GM18867 (cell line): Measurements from ENCODE around the gene EMILIN1.
"Not testable (repeated sequence)": the region's sequence is repeated elsewhere in the genome, so short reads cannot be mapped to it uniquely, and the experiment has no call there.

Experiments used
- ATAC-seq: cut with Tn5 transposase; IDR thresholded peaks from one replicate; pipeline ENCODE4 v1.9.1; 2021; ENCODE audit warnings: mild to moderate bottlenecking, moderate library complexity; ENCODE audit not compliant: unreplicated experiment

Gene EMILIN1

GRCh38 chr2:27092696-27093429 lies 14.4 kb downstream of the EMILIN1 start:
- no peak for ATAC-seq

DNA sequence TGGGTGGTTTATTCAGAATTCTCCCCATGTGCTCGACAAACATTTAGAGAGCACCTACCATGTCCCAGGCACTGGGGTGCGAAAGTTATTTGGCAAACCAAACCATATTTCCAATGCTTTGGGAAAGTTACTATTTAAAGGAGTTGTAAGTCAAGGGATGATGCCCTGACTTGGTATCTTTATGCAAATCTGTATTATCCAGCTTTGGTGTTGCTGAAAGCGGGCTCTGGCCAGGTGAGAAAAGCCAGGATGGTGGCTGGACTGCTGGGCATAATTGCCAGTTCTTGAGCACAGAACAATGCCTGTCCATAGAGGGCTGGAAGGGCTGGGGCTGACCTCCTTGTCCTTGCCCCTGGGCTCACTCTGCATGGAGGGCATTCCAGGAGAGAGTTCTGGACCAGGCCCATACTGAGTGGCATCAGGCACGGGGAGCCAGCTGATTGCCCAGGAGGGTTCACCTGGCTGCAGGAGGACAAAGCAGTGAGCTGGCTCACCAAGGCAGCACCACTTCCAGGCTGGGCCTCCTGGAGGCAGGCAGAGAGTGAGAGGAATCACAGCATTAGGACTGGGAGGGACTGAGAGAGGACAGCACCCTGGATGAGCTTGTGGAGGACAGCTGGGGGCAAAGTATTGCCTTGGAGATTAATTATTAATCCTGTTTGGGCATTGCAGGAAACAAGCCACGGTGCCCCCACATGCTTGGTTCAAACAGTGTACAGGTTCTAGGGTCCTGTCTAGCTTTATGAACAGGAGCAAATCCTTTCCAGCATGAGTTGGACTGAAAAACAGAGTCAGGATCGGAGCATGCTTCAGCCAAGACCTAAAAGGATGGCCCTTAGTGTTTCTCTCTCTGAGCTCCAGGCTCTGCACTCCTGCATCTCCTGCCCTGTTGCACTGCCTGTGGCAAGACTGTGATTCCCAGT lies 15.3 kb downstream of the EMILIN1 start:
- no peak for ATAC-seq

DNA sequence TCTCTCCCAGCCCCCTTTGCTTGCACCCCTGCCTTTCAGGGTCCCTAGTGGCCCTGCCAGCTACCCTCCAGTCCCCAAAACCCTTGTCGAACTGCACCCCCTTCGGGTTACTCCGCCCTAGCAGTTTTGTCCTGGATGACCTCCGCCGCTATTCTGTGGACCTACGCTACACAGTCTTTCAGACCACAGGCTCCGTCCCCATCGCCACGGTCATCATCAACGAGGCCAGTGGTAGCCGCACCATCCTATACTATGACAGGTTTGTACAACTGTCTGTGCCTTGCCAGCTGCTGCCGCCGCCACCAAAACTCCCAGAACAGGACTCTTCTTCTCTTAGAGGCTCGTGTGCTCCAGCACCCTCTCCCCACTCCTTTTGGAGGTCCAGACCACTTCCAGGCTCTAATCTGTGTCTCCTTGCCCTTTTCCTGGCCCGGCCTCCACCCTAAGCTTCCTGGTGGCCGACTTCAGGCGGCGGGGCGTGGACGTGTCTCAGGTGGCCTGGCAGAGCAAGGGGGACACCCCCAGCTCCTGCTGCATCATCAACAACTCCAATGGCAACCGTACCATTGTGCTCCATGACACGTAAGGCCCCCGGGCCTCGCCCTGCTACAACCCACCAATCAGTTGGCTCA lies 16.1 kb downstream of the EMILIN1 start:
- no peak for ATAC-seq

GRCh38 chr2:27095427-27095744 lies 17.0 kb downstream of the EMILIN1 start:
- ATAC-seq = no peak

DNA sequence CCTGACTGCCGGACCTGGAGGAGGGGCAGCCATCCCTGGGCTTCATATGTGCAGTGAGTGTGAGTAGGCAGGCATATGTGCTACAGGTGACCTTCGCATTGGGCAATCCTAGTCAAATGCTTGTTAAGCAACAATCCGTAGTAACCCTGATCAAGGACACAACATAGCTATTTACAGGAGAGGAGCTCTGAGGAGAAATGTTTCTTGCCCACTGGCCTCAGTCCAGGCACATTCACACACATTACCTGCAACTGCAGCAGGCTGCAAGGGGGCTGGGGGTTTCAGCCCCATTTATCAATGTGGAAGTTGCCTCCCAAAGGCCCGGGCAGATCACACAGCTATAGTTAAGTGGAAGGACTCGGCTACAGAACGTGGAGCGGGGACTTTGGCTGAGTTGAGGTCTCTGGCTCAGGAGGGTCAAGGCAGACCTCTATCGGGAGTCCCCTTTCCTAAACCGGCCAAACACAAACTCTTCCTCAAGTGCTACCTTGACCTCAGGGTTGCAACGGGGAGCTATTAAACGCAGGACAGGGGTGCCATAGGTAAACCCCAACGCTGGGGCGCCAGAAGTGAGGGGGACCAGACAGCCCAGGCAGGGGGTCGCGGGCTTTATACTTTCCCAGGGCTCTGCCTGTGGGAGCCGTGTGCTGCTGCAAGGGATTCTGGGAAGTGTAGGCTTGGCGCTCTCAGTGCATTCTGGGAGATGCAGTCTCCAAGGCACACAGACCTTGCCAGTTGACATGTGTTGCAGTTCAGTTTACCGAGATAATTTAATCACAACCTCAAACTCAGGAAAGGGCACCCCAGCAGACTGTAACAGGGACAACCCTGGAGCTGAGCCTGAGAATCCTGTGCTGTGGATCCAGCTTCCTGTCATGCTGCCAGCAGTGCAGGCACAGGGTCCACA lies 17.6 kb downstream of the EMILIN1 start:
- no peak for ATAC-seq

- ATAC-seq = no peak
Observed at GRCh38 chr2:27096748-27097297, 18.4 kb downstream of the EMILIN1 start.

DNA sequence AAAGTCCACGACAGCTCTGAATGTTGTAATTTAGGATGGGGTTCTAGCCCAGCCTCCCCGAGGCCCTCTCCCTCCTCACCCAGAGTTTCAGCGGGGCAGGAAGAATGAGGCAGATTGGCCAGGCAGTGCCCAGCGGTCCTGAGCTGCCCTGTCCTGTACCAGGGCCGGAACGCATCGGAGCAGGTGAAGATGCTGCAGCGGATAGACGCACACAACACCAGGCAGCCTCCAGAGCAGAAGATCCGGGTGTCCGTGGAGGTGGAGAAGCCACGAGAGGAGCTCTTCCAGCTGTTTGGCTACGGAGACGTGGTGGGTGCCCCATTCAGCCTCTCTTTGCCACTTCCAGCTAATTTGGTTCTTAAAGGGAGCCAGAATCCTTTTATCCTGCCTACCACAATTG lies 18.9 kb downstream of the EMILIN1 start:
- ATAC-seq = no peak

GRCh38 chr2:27099334-27099955 lies 21.0 kb downstream of the EMILIN1 start:
- no peak for ATAC-seq

DNA sequence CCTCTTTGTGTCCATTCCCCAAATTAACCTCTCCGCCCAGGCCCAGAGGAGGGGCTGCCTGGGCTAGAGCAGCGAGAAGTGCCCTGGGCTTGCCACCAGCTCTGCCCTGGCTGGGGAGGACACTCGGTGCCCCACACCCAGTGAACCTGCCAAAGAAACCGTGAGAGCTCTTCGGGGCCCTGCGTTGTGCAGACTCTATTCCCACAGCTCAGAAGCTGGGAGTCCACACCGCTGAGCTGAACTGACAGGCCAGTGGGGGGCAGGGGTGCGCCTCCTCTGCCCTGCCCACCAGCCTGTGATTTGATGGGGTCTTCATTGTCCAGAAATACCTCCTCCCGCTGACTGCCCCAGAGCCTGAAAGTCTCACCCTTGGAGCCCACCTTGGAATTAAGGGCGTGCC lies 21.6 kb downstream of the EMILIN1 start:
- ATAC-seq = no peak

DNA sequence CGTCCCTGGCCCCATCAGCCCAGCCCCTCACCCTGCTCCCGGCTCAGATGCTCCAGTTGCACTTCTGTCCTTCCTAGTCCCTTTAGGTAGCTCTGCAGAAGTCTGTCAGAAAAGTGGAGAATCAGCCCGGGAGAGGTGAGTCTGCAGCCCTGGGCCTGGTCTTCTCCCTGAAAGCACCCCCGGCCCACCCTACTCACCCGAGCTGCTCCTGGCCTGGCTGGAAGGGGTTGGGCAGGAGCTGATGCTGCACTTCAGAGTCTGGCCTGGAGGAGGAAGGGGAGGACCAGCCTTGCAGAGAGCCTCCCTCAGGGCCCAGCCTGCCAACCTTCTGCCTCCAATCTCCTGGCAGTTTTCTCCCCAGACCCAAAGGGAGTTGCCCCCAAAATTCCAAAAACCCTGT lies 23.9 kb downstream of the EMILIN1 start:
- no peak for ATAC-seq

DNA sequence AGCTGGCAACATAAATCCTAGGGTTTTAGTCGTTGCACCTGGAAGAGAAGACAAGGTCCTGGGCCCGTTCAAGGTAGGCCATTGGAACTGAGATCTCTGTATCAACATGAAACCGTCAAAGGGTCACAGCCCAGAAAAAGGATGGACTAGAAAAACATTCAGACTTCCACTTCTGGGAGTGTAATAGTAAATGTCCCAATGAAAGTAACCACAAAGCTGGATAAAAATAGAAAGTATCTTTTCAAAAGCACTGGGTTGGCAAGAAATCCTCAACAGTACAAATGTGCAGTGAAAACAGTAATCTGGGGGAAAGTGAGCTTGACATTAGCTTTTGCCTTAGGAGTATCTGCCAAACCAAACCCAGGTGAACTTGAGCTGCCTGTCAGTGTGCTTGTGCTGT lies 27.6 kb downstream of the EMILIN1 start:
- no peak for ATAC-seq

DNA sequence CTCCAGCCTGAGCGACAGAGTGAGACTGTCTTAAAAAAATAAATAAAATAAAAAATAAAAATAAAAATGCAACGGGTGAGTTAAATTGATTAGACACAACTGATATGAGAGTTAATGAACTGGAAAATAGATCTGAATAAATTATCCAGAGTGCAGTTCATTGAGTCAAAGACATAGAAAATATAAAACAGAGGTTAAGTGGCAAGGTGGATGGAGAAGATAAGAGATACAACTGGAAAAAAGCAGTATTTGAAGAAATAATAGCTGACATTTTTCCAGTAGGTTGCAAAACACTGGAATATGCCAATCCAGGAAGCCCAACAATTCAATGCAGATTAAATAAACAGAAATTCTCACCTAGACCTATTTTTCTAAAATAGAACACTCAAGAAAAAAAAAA lies 29.8 kb downstream of the EMILIN1 start:
- no peak for ATAC-seq

DNA sequence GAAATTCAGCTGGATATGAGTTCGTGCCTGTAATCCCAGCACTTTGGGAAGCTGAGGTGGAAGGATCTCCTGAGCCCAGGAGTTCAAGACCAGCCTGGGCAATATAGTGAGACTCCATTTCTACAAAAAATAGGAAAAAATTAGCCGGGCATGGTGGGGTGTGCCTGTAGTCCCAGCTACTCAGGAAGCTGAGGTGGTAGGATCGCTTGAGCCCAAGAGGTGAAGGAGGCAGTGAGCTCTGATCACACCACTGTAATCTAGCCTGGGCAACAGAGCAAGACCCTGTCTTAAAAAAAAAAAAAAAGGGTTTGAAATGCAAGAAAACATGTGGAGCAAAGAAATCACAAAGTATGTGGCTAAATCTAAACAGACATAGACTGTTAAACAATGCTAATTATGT lies 30.7 kb downstream of the EMILIN1 start:
- ATAC-seq = no peak

GRCh38 chr2:27110603-27111352 lies 32.4 kb downstream of the EMILIN1 start:
- not testable (repeated sequence) for ATAC-seq

DNA sequence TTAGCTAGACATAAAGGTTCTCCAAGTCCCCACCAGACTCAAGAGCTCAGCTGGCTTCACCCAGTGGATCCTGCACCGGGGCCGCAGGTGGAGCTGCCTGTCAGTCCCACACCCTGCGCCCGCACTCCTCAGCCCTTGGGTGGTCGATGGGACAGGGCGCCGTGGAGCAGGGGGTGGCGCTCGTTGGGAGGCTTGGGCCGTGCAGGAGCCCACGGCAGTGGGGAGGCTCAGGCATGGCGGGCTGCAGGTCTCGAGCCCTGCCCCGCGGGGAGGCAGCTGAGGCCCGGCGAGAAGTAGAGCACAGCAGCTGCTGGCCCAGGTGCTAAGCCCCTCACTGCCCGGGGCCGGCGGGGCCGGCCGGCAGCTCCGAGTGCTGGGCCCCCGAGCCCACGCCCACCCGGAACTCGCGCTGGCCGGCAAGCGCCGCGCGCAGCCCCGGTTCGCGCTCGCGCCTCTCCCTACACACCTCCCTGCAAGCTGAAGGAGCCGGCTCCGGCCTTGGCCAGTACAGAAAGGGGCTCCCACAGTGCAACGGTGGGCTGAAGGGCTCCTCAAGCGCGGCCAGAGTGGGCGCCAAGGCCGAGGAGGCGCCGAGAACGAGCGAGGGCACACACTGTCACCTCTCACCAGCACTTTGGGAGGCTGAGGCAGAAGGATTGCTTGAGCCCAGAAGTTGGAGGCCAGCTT lies 33.1 kb downstream of the EMILIN1 start:
- ATAC-seq = not testable (repeated sequence)

- no peak for ATAC-seq
Observed at GRCh38 chr2:27115519-27115918, 37.1 kb downstream of the EMILIN1 start.

GRCh38 chr2:27117995-27118524 lies 39.6 kb downstream of the EMILIN1 start:
- ATAC-seq = no peak

GRCh38 chr2:27118525-27119329 lies 40.3 kb downstream of the EMILIN1 start, which contains the start of gene CGREF1:
TSS of gene CGREF1 (minus strand) at chr2:27119128. CDS start at chr2:27104366, 14,762 bp downstream.
- no peak for ATAC-seq
